22Rv1 (cell line): ENCODE measurements around the gene B4GALT6.

Experiments used
- CTCF ChIP-seq: fragments of 450-650 bp; IDR thresholded peaks from 2 replicates; pipeline ENCODE4 v1.5.1; 2017; ENCODE audit warnings: mild to moderate bottlenecking
- ZFX ChIP-seq: fragments of 450-650 bp; IDR thresholded peaks from 2 replicates; pipeline ENCODE4 v1.6.1; 2017; ENCODE audit warnings: antibody characterized with exemption, borderline replicate concordance

DNA sequence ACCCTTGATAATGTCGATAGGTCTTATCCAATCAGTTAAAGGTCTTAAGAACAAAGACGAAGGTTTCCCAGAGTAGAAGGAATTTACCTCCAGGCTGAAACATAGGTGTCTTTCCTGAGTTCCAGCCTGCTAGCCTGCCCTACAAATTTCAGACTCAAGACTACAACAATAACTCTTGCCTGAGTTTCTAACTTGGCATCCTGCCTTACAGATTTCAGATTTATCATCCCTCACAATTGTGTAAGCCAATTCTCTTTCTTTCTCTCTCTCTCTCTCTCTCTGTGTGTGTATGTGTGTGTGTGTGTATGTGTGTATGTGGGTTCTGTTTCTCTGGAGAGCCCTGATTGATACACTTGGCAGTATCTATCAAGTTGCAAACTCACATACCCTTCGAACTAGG, 37.2 kb upstream of the B4GALT6 start:
- TF ChIP-seq CTCF (no peak), ZFX (no peak)
